ENCODE data around the gene EXOC3L1.

DNA sequence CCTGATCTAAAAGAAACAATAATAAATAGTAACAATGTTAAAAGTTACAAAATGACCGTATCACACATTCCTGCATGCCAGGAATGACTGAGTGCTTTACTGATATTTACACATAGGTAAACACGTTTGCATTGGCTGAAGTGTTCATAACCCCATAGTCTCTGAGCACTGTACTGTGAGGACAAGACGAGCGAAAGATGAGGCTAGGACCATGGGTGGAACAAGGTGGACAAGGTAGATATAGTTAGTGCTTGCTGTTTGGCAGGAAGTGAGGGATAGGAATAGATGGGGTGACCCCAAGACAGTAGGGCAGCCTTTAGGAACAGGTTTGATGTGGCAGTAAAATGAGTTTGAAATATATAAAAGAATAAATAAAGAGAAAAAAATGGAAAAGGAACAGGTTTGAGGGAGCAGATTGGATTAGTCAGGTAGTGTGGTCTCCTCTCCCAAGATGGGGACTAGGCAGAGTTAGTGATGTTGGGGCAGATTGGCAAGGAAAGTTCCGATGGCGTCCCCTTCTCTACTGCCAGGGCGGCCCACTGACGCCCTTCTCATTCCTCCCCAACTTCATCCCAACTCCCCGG, 1.6 kb upstream of the EXOC3L1 start:
- TF ChIP-seq POLR2A (IDR thresholded peaks at IDR 0.05; ENCODE audit: low read length) (no peak), GATA1 (IDR thresholded peaks at IDR 0.05; ENCODE audit: low read depth, low read length) (no peak)
